Measurements from ENCODE around the gene WARS2. TPM values are rescaled to one million over a fixed set of nuclear protein-coding genes. Genes with fewer than 3 reads are reported as not detected.

Gene WARS2
- total and polyA plus RNA-seq, 7 donors, result 3.4 to 10.8 (median 7.8) TPM

GRCh38 chr1:119008483-119009311, 131.8 kb downstream of the WARS2 start:
- peaks cover 0 to 27% (median 6%) of the 10 kb centered on the region in 3 donors for H3K27me3 ChIP-seq (ENCODE audit: insufficient read depth in 3 of 3, low read length in 2 of 3)
- TF ChIP-seq, protein P1, sequence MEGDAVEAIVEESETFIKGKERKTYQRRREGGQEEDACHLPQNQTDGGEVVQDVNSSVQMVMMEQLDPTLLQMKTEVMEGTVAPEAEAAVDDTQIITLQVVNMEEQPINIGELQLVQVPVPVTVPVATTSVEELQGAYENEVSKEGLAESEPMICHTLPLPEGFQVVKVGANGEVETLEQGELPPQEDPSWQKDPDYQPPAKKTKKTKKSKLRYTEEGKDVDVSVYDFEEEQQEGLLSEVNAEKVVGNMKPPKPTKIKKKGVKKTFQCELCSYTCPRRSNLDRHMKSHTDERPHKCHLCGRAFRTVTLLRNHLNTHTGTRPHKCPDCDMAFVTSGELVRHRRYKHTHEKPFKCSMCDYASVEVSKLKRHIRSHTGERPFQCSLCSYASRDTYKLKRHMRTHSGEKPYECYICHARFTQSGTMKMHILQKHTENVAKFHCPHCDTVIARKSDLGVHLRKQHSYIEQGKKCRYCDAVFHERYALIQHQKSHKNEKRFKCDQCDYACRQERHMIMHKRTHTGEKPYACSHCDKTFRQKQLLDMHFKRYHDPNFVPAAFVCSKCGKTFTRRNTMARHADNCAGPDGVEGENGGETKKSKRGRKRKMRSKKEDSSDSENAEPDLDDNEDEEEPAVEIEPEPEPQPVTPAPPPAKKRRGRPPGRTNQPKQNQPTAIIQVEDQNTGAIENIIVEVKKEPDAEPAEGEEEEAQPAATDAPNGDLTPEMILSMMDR (IDR thresholded peaks at IDR 0.05), result peak; percentile 76
- DNase-seq (no peak), ATAC-seq (peak; percentile 70 to 87 (median 74))
- H3K9me3 ChIP-seq, result no peaks in the 10 kb centered on the region
- H3K27ac ChIP-seq, result no peak overlapping the region
- no peaks in the 10 kb centered on the region for H3K36me3 ChIP-seq (ENCODE audit: insufficient read depth in 1 of 2, low read depth in 1 of 2)
- no peaks in the 10 kb centered on the region for H3K4me1 ChIP-seq
- intact Hi-C loops (cut with DNase I), result loop anchor here (2.0 to 10.0 kb wide), 5 partner anchors 706 to 858 kb away; no protein-coding TSS in a partner anchor
- H3K4me3 ChIP-seq, result peak overlapping the region; percentile 28
- 11 to 24% (median 21%) methylated on average over 20 to 22 of the region's 22 CpGs for WGBS, 3 donors

DNA sequence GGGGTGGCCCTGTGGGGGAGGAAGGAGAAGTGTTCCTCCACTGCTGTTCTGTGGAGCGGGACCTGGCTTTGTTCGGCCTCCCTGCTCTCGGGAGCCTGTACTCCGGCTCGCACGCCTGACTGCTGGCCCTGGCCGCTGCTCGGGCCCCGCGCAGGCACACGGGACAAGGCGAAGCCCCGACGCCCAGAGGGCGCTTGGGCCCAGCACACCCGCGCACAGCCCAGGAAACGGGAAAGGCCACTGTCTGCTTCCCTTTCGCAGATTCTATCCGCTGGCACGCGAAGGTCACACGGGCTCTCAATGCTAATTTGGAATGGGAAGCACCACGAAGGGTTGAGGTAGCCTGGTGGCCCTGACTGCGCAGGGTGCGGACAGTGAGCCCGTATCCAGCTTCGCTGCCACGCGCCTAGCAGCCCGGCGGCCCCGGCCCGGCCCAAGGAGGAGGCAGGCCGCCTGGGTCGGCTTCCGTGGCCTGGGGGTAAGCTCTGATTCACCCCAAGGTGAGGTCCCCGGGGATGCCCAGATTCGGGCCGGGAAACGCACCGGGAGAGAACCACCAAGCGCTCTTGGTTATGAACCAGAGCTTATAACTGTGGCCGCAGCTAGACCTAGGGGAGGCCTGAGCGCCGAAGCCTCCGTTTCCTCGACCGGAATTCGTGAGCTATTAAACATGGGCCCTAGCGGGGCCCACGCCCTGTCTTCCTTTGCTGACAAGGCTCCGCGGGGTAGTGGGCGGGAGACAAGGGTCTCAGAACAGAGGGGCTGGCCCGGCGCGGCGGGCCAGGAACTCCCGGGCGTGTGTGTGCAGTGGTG, 132.6 kb downstream of the WARS2 start:
- intact Hi-C loops (cut with DNase I), result loop anchor here (2.0 to 10.0 kb wide), 5 partner anchors 706 to 857 kb away; no protein-coding TSS in a partner anchor
- Histone ChIP-seq H3K9me3 (no peaks in the 10 kb centered on the region), H3K27ac (no peak overlapping the region), H3K27me3 (ENCODE audit: insufficient read depth in 3 of 3, low read length in 2 of 3) (peaks cover 0 to 27% (median 6%) of the 10 kb centered on the region in 3 donors), H3K4me3 (peak overlapping the region; percentile 28), H3K36me3 (ENCODE audit: insufficient read depth in 1 of 2, low read depth in 1 of 2) (no peaks in the 10 kb centered on the region), H3K4me1 (no peaks in the 10 kb centered on the region)
- WGBS, 3 donors, result 62 to 67% (median 63%) methylated on average over 61 of the region's 61 CpGs
- TF ChIP-seq, protein P1 (IDR thresholded peaks at IDR 0.05), result no peak
- ATAC-seq, result peak in 3 of 4 donors; percentile 17 to 34 (median 18)
- no peak for DNase-seq

GRCh38 chr1:119007339-119007669, 133.1 kb downstream of the WARS2 start:
- no peaks in the 10 kb centered on the region for H3K9me3 ChIP-seq
- DNase-seq, result no peak
- intact Hi-C loops (cut with DNase I), result loop anchor here (5.0 to 10.0 kb wide), 4 partner anchors 705 to 855 kb away; no protein-coding TSS in a partner anchor
- ATAC-seq, result no peak
- H3K4me1 ChIP-seq, result no peaks in the 10 kb centered on the region
- WGBS, 3 donors, result 65% methylated on average over 22 of the region's 22 CpGs
- TF ChIP-seq, protein P1 (IDR thresholded peaks at IDR 0.05), result no peak
- H3K27ac ChIP-seq, result no peak overlapping the region
- H3K36me3 ChIP-seq (ENCODE audit: insufficient read depth in 1 of 2, low read depth in 1 of 2), result no peaks in the 10 kb centered on the region
- peak overlapping the region; percentile 58 for H3K4me3 ChIP-seq
- peaks cover 0 to 27% (median 6%) of the 10 kb centered on the region in 3 donors for H3K27me3 ChIP-seq (ENCODE audit: insufficient read depth in 3 of 3, low read length in 2 of 3)

DNA sequence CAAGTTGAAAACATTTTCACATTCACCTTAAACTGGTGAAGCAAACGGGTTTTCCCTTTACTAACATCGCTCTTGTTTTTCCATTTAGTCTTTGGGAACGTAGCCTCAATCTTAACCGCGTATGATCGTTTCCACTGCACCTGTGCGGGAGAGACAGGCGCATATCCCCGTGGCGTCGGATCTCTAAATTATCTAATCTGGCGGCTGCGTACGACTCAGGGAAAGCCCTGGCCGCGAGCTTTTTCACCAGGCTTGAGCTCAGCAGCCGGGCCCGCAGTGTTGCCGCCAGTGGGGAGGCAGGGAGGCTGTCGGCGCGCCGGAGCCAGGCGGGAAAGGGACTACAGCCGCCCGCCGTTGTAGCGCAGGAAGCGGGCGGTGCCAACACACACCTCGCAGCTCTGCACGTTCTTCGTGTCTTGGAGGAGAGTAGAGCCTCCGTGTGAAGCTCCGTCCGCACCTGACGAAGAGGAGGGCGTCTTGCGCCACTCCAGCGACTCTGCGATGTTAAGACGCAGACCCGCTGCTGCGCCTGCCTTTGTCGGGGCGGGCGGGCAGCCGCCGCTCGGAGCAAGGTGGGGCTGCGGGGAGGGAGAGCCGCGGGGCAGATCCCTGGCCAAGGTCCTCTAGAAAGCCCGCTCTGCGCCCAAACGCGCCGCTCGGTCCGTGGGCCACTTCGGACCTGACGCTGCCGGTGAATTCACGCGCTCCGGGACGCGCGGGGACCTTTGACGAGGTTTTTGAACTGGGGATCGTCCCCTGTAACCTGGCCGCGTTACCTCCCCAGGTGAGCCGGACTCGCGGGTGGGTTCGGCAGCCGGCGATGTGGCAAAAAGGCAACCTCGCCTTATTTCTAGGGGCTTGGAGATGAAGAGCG, 133.8 kb downstream of the WARS2 start:
- H3K27me3 ChIP-seq (ENCODE audit: insufficient read depth in 3 of 3, low read length in 2 of 3), result peaks cover 0 to 27% (median 6%) of the 10 kb centered on the region in 3 donors

More for the DNA sequence above, 133.8 kb downstream of the WARS2 start:
- no peak overlapping the region for H3K27ac ChIP-seq
- ATAC-seq, result peak; percentile 21 to 55 (median 30)
- no peaks in the 10 kb centered on the region for H3K9me3 ChIP-seq
- DNase-seq, result no peak
- 15 to 23% (median 22%) methylated on average over 73 to 81 of the region's 81 CpGs for WGBS, 3 donors
- TF ChIP-seq, protein P1 (IDR thresholded peaks at IDR 0.05), result no peak
- H3K36me3 ChIP-seq (ENCODE audit: insufficient read depth in 1 of 2, low read depth in 1 of 2), result no peaks in the 10 kb centered on the region
- H3K4me3 ChIP-seq, result peak overlapping the region; percentile 58
- H3K4me1 ChIP-seq, result no peaks in the 10 kb centered on the region
- intact Hi-C loops (cut with DNase I), result loop anchor here (5.0 to 10.0 kb wide), 4 partner anchors 704 to 854 kb away; no protein-coding TSS in a partner anchor
